HG02798 (cell line): ENCODE data around the gene GRIK1.

Source experiments
- ATAC-seq: cut with Tn5 transposase; IDR thresholded peaks from one replicate; pipeline ENCODE4 v1.9.1; 2021; ENCODE audit warnings: mild to moderate bottlenecking; ENCODE audit not compliant: unreplicated experiment, poor library complexity

The GRIK1 gene

GRCh38 chr21:29726044-29726443 lies 213.8 kb downstream of the GRIK1 start:
- ATAC-seq: no peak

- ATAC-seq: no peak
Observed at GRCh38 chr21:29725025-29725736, 214.6 kb downstream of the GRIK1 start.

- ATAC-seq: no peak
Observed at GRCh38 chr21:29721964-29722363, 217.8 kb downstream of the GRIK1 start.

GRCh38 chr21:29721221-29721620 lies 218.6 kb downstream of the GRIK1 start:
- ATAC-seq: no peak

- no peak for ATAC-seq
Observed at GRCh38 chr21:29719521-29719920, 220.3 kb downstream of the GRIK1 start.

GRCh38 chr21:29718081-29718815 lies 221.5 kb downstream of the GRIK1 start:
- no peak for ATAC-seq

GRCh38 chr21:29717659-29718058 lies 222.1 kb downstream of the GRIK1 start:
- no peak for ATAC-seq

- no peak for ATAC-seq
Observed at GRCh38 chr21:29716753-29717152, 223.0 kb downstream of the GRIK1 start.

GRCh38 chr21:29715089-29715488 lies 224.7 kb downstream of the GRIK1 start:
- ATAC-seq: no peak

GRCh38 chr21:29712818-29713217 lies 227.0 kb downstream of the GRIK1 start:
- no peak for ATAC-seq

- ATAC-seq: no peak
Observed at GRCh38 chr21:29711236-29711635, 228.6 kb downstream of the GRIK1 start.

- ATAC-seq: no peak
Observed at GRCh38 chr21:29710498-29710897, 229.3 kb downstream of the GRIK1 start.

- no peak for ATAC-seq
Observed at GRCh38 chr21:29708401-29708800, 231.4 kb downstream of the GRIK1 start.

- no peak for ATAC-seq
Observed at GRCh38 chr21:29704719-29705118, 235.1 kb downstream of the GRIK1 start.

- no peak for ATAC-seq
Observed at GRCh38 chr21:29701676-29702075, 238.1 kb downstream of the GRIK1 start.

GRCh38 chr21:29697555-29698193 lies 242.1 kb downstream of the GRIK1 start:
- no peak for ATAC-seq

- no peak for ATAC-seq
Observed at GRCh38 chr21:29696937-29697336, 242.9 kb downstream of the GRIK1 start.

- ATAC-seq: no peak
Observed at GRCh38 chr21:29691616-29692491, 247.9 kb downstream of the GRIK1 start.

GRCh38 chr21:29689753-29690152 lies 250.0 kb downstream of the GRIK1 start:
- no peak for ATAC-seq

GRCh38 chr21:29684106-29684505 lies 255.7 kb downstream of the GRIK1 start:
- no peak for ATAC-seq
